Measurements from ENCODE around the gene CANT1. TPM values are rescaled to one million over a fixed set of nuclear protein-coding genes. Genes with fewer than 3 reads are reported as not detected.

Gene CANT1
- total RNA-seq, 1 donor: 49.2 TPM

GRCh38 chr17:79038545-79039135, 29.1 kb upstream of the CANT1 start:
- H2AFZ ChIP-seq (ENCODE audit: low read length): peak overlapping the region; percentile 88
- H3K4me1 ChIP-seq (ENCODE audit: insufficient read depth, low read length): peaks cover 28% of the 10 kb centered on the region
- H3K9me3 ChIP-seq (ENCODE audit: low read depth, low read length): no peaks in the 10 kb centered on the region
- H3K4me3 ChIP-seq (ENCODE audit: insufficient read depth, low read length): no peak overlapping the region
- TF ChIP-seq, protein P1, sequence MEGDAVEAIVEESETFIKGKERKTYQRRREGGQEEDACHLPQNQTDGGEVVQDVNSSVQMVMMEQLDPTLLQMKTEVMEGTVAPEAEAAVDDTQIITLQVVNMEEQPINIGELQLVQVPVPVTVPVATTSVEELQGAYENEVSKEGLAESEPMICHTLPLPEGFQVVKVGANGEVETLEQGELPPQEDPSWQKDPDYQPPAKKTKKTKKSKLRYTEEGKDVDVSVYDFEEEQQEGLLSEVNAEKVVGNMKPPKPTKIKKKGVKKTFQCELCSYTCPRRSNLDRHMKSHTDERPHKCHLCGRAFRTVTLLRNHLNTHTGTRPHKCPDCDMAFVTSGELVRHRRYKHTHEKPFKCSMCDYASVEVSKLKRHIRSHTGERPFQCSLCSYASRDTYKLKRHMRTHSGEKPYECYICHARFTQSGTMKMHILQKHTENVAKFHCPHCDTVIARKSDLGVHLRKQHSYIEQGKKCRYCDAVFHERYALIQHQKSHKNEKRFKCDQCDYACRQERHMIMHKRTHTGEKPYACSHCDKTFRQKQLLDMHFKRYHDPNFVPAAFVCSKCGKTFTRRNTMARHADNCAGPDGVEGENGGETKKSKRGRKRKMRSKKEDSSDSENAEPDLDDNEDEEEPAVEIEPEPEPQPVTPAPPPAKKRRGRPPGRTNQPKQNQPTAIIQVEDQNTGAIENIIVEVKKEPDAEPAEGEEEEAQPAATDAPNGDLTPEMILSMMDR (IDR thresholded peaks at IDR 0.05; ENCODE audit: extremely low read depth, low read depth, low read length): no peak
- H3K4me2 ChIP-seq (ENCODE audit: insufficient read depth, low read length): peak overlapping the region; percentile 46
- peak; percentile 96 for DNase-seq (ENCODE audit: insufficient read length, low spot score, missing footprints)
- peak overlapping the region; percentile 95 for H3K27ac ChIP-seq (ENCODE audit: low read depth, low read length)
- H4K20me1 ChIP-seq (ENCODE audit: insufficient read depth, low read length): no peaks in the 10 kb centered on the region
- no peaks in the 10 kb centered on the region for H3K36me3 ChIP-seq (ENCODE audit: insufficient read depth, low read length)
- peaks cover 2% of the 10 kb centered on the region for H3K27me3 ChIP-seq (ENCODE audit: insufficient read depth, low read length)
- H3K79me2 ChIP-seq (ENCODE audit: insufficient read depth, low read length): no peaks in the 10 kb centered on the region

GRCh38 chr17:79036596-79036995, 27.0 kb upstream of the CANT1 start:
- Histone ChIP-seq H3K36me3 (ENCODE audit: insufficient read depth, low read length) (no peaks in the 10 kb centered on the region), H2AFZ (ENCODE audit: low read length) (peak overlapping the region; percentile 6), H3K4me2 (ENCODE audit: insufficient read depth, low read length) (peak overlapping the region; percentile 44), H3K27me3 (ENCODE audit: insufficient read depth, low read length) (peaks cover 10% of the 10 kb centered on the region), H4K20me1 (ENCODE audit: insufficient read depth, low read length) (no peaks in the 10 kb centered on the region), H3K4me3 (ENCODE audit: insufficient read depth, low read length) (no peak overlapping the region), H3K79me2 (ENCODE audit: insufficient read depth, low read length) (no peaks in the 10 kb centered on the region), H3K9me3 (ENCODE audit: low read depth, low read length) (no peaks in the 10 kb centered on the region), H3K4me1 (ENCODE audit: insufficient read depth, low read length) (peaks cover 21% of the 10 kb centered on the region), H3K27ac (ENCODE audit: low read depth, low read length) (peak overlapping the region; percentile 95)
- TF ChIP-seq, protein P1 (IDR thresholded peaks at IDR 0.05; ENCODE audit: extremely low read depth, low read depth, low read length): no peak
- DNase-seq (ENCODE audit: insufficient read length, low spot score, missing footprints): peak; percentile 96

DNA sequence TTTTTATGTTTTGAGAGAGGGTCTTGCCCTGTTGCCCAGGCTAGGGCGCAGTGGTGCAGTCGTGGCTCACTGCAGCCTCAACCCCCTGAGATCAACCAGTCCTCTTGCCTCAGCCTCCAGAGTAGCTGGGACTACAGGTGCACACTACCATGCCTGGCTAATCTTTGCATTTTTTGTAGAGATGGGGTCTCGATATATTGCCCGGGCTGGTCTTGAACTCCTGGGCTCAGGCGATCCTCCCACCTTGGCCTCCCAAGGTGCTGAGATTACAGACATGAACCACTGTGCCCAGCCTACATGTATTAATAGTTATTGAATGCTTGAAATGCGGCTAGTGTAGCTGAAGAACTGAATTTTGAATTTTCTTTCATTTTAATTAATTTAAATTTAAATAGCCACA, 26.6 kb upstream of the CANT1 start:
- H3K27ac ChIP-seq (ENCODE audit: low read depth, low read length): peak overlapping the region; percentile 95

GRCh38 chr17:79035686-79036085, 26.1 kb upstream of the CANT1 start:
- Histone ChIP-seq H4K20me1 (ENCODE audit: insufficient read depth, low read length) (no peaks in the 10 kb centered on the region), H3K79me2 (ENCODE audit: insufficient read depth, low read length) (no peaks in the 10 kb centered on the region), H3K4me2 (ENCODE audit: insufficient read depth, low read length) (no peak overlapping the region), H2AFZ (ENCODE audit: low read length) (no peak overlapping the region), H3K27ac (ENCODE audit: low read depth, low read length) (no peak overlapping the region), H3K4me3 (ENCODE audit: insufficient read depth, low read length) (no peak overlapping the region), H3K4me1 (ENCODE audit: insufficient read depth, low read length) (peaks cover 21% of the 10 kb centered on the region), H3K9me3 (ENCODE audit: low read depth, low read length) (no peaks in the 10 kb centered on the region), H3K36me3 (ENCODE audit: insufficient read depth, low read length) (no peaks in the 10 kb centered on the region), H3K27me3 (ENCODE audit: insufficient read depth, low read length) (peaks cover 12% of the 10 kb centered on the region)
- TF ChIP-seq, protein P1 (IDR thresholded peaks at IDR 0.05; ENCODE audit: extremely low read depth, low read depth, low read length): no peak
- DNase-seq (ENCODE audit: insufficient read length, low spot score, missing footprints): peak; percentile 19

More for the DNA sequence above, 26.6 kb upstream of the CANT1 start:
- peaks cover 21% of the 10 kb centered on the region for H3K4me1 ChIP-seq (ENCODE audit: insufficient read depth, low read length)
- H4K20me1 ChIP-seq (ENCODE audit: insufficient read depth, low read length): no peaks in the 10 kb centered on the region
- no peaks in the 10 kb centered on the region for H3K9me3 ChIP-seq (ENCODE audit: low read depth, low read length)
- no peaks in the 10 kb centered on the region for H3K36me3 ChIP-seq (ENCODE audit: insufficient read depth, low read length)
- DNase-seq (ENCODE audit: insufficient read length, low spot score, missing footprints): no peak
- no peak overlapping the region for H3K4me3 ChIP-seq (ENCODE audit: insufficient read depth, low read length)
- no peak overlapping the region for H2AFZ ChIP-seq (ENCODE audit: low read length)
- H3K79me2 ChIP-seq (ENCODE audit: insufficient read depth, low read length): no peaks in the 10 kb centered on the region
- TF ChIP-seq, protein P1 (IDR thresholded peaks at IDR 0.05; ENCODE audit: extremely low read depth, low read depth, low read length): no peak
- peaks cover 12% of the 10 kb centered on the region for H3K27me3 ChIP-seq (ENCODE audit: insufficient read depth, low read length)
- no peak overlapping the region for H3K4me2 ChIP-seq (ENCODE audit: insufficient read depth, low read length)
